Ascending aorta (tissue), 2 donors: ENCODE results near the gene BOD1. TPM values are rescaled to one million over a fixed set of nuclear protein-coding genes. Genes with fewer than 3 reads are reported as not detected.
A peak's percentile ranks its signal among the peaks of the same experiment; 100 is the strongest.

ENCODE experiments used
- DNase-seq, 2 donors: peaks; one replicate each; pipeline ENCODE4 v3.0.0-alpha.2; 2019; ENCODE audit warnings: low spot score in 2 of 2
- H3K27ac ChIP-seq, 2 donors: fragments of 200-600 bp; sonication (generic); one replicate each; pipeline ENCODE4 v1.5.1; 2016 to 2017; ENCODE audit warnings: mild to moderate bottlenecking in 1 of 2
- H3K27me3 ChIP-seq: fragments of 200-600 bp; sonication (generic); one replicate; pipeline ENCODE4 v1.5.1; 2017
- H3K36me3 ChIP-seq, 2 donors: fragments of 200-600 bp; sonication (generic); one replicate each; pipeline ENCODE4 v1.5.1; 2016
- H3K4me1 ChIP-seq, 2 donors: fragments of 200-600 bp; sonication (generic); one replicate each; pipeline ENCODE4 v1.5.1; 2016 to 2017; ENCODE audit warnings: mild to moderate bottlenecking in 1 of 2
- H3K4me3 ChIP-seq, 2 donors: fragments of 200-600 bp; sonication (generic); one replicate each; pipeline ENCODE4 v1.5.1; 2016 to 2017; ENCODE audit warnings: mild to moderate bottlenecking in 1 of 2
- H3K9me3 ChIP-seq, 2 donors: fragments of 200-600 bp; sonication (generic); one replicate each; pipeline ENCODE4 v1.5.1; 2016
- CTCF ChIP-seq, 3 experiments: fragments of 200-600 bp in 2 of 3; fragments of 450-650 bp in 1 of 3; sonication (generic) in 2 of 3; IDR thresholded peaks; one replicate each; pipeline ENCODE4 v1.5.1; 2016 to 2019; ENCODE audit warnings: antibody characterized with exemption in 3 of 3, mild to moderate bottlenecking in 1 of 3, moderate library complexity in 1 of 3
- intact Hi-C: fragments of 100-400 bp; cut with DNase I; formaldehyde crosslinking; loops from one replicate; pipeline ENCODE4 v1.15.1; 2023
- total RNA-seq: library from RNA; depleted of rRNA; stranded (reverse); fragments of >200 nt; gene quantifications from one replicate; pipeline ENCODE4 v1.1.0, GENCODE V29; 2016

BOD1 gene
- total RNA-seq, 1 donor from 2014 or later: 60.5 TPM

- Histone ChIP-seq H3K36me3 (no peaks in the 10 kb centered on the region), H3K4me1 (peaks cover 0 to 3% of the 10 kb centered on the region in 2 donors), H3K9me3 (peaks cover 0 to 13% of the 10 kb centered on the region in 2 donors), H3K27ac (no peak overlapping the region), H3K4me3 (no peak overlapping the region), H3K27me3 (no peaks in the 10 kb centered on the region)
- intact Hi-C loops: loop anchor here (10.0 kb wide), 2 partner anchors 120 to 870 kb away; no protein-coding TSS in a partner anchor
- no peak for DNase-seq
- TF ChIP-seq CTCF (IDR thresholded peaks at IDR 0.05): no peak
These were observed 41.5 kb downstream of the BOD1 start for GRCh38 chr5:173574983-173575382.

GRCh38 chr5:173573126-173573960 is 43.1 kb downstream of the BOD1 start:
- H3K9me3 ChIP-seq: peaks cover 0 to 4% of the 10 kb centered on the region in 2 donors
- DNase-seq: peak in 1 of 2 donors; percentile 80
- H3K27me3 ChIP-seq: no peaks in the 10 kb centered on the region
- no peak overlapping the region for H3K27ac ChIP-seq
- H3K4me1 ChIP-seq: peaks cover 0 to 3% of the 10 kb centered on the region in 2 donors
- TF ChIP-seq CTCF (IDR thresholded peaks at IDR 0.05): peak; percentile 86 to 98 (median 96)
- peak overlapping the region; percentile 9 to 32 for H3K4me3 ChIP-seq
- intact Hi-C loops: loop anchor here (1.0 to 10.0 kb wide), 3 partner anchors 119 to 869 kb away; no protein-coding TSS in a partner anchor
- H3K36me3 ChIP-seq: no peaks in the 10 kb centered on the region

GRCh38 chr5:173572431-173573125 is 43.9 kb downstream of the BOD1 start:
- no peak for DNase-seq
- Histone ChIP-seq H3K4me3 (peak overlapping the region; percentile 9 to 32), H3K27me3 (no peaks in the 10 kb centered on the region), H3K36me3 (no peaks in the 10 kb centered on the region), H3K27ac (no peak overlapping the region), H3K9me3 (peaks cover 0 to 6% of the 10 kb centered on the region in 2 donors), H3K4me1 (peaks cover 0 to 3% of the 10 kb centered on the region in 2 donors)
- no peak for TF ChIP-seq CTCF (IDR thresholded peaks at IDR 0.05)
- intact Hi-C loops: loop anchor here (1.0 to 10.0 kb wide), 3 partner anchors 118 to 868 kb away; no protein-coding TSS in a partner anchor

GRCh38 chr5:173570321-173571090 is 45.9 kb downstream of the BOD1 start:
- H3K4me1 ChIP-seq: peaks cover 0 to 3% of the 10 kb centered on the region in 2 donors
- peaks cover 0 to 6% of the 10 kb centered on the region in 2 donors for H3K9me3 ChIP-seq
- no peak overlapping the region for H3K27ac ChIP-seq
- intact Hi-C loops: loop anchor here (10.0 kb wide), 2 partner anchors 116 to 866 kb away; no protein-coding TSS in a partner anchor
- no peaks in the 10 kb centered on the region for H3K27me3 ChIP-seq
- DNase-seq: no peak
- TF ChIP-seq CTCF (IDR thresholded peaks at IDR 0.05): no peak
- no peak overlapping the region for H3K4me3 ChIP-seq
- H3K36me3 ChIP-seq: no peaks in the 10 kb centered on the region

- Histone ChIP-seq H3K36me3 (no peaks in the 10 kb centered on the region), H3K4me1 (peaks cover 0 to 3% of the 10 kb centered on the region in 2 donors), H3K27ac (no peak overlapping the region), H3K4me3 (no peak overlapping the region), H3K9me3 (peaks cover 0 to 6% of the 10 kb centered on the region in 2 donors), H3K27me3 (no peaks in the 10 kb centered on the region)
- no peak for DNase-seq
- intact Hi-C loops: no loop called here
- TF ChIP-seq CTCF (IDR thresholded peaks at IDR 0.05): no peak
These were observed 47.7 kb downstream of the BOD1 start for GRCh38 chr5:173568703-173569102.
